ENCODE results near the gene VIPR2.

Gene VIPR2

GRCh38 chr7:159116581-159117339, 27.9 kb downstream of the VIPR2 start:
- H3K4me3 ChIP-seq (ENCODE audit: low read depth, low read length): no peak overlapping the region
- H3K9ac ChIP-seq (ENCODE audit: low read depth, low read length): no peak overlapping the region
- H3K27me3 ChIP-seq (ENCODE audit: control insufficient read depth, insufficient read depth, low read length): peaks cover 2% of the 10 kb centered on the region
- H3K36me3 ChIP-seq (ENCODE audit: control insufficient read depth, insufficient read depth, low read length): peaks cover 4% of the 10 kb centered on the region
- no peaks in the 10 kb centered on the region for H3K9me3 ChIP-seq (ENCODE audit: control insufficient read depth, insufficient read depth, low read length)
- H3K4me1 ChIP-seq (ENCODE audit: control insufficient read depth, insufficient read depth, low read length): peaks cover 4% of the 10 kb centered on the region

- H3K4me3 ChIP-seq (ENCODE audit: low read depth, low read length): no peak overlapping the region
- H3K4me1 ChIP-seq (ENCODE audit: control insufficient read depth, insufficient read depth, low read length): peaks cover 4% of the 10 kb centered on the region
- H3K9me3 ChIP-seq (ENCODE audit: control insufficient read depth, insufficient read depth, low read length): no peaks in the 10 kb centered on the region
- peaks cover 2% of the 10 kb centered on the region for H3K27me3 ChIP-seq (ENCODE audit: control insufficient read depth, insufficient read depth, low read length)
- peaks cover 4% of the 10 kb centered on the region for H3K36me3 ChIP-seq (ENCODE audit: control insufficient read depth, insufficient read depth, low read length)
- no peak overlapping the region for H3K9ac ChIP-seq (ENCODE audit: low read depth, low read length)
These were observed 28.8 kb downstream of the VIPR2 start for GRCh38 chr7:159115601-159116501.

- H3K9ac ChIP-seq (ENCODE audit: low read depth, low read length): no peak overlapping the region
- H3K9me3 ChIP-seq (ENCODE audit: control insufficient read depth, insufficient read depth, low read length): no peaks in the 10 kb centered on the region
- peaks cover 2% of the 10 kb centered on the region for H3K27me3 ChIP-seq (ENCODE audit: control insufficient read depth, insufficient read depth, low read length)
- H3K36me3 ChIP-seq (ENCODE audit: control insufficient read depth, insufficient read depth, low read length): peaks cover 4% of the 10 kb centered on the region
- H3K4me3 ChIP-seq (ENCODE audit: low read depth, low read length): no peak overlapping the region
- H3K4me1 ChIP-seq (ENCODE audit: control insufficient read depth, insufficient read depth, low read length): peaks cover 4% of the 10 kb centered on the region
These were observed 29.7 kb downstream of the VIPR2 start for GRCh38 chr7:159114981-159115380.

GRCh38 chr7:159114096-159114495, 30.6 kb downstream of the VIPR2 start:
- Histone ChIP-seq H3K4me3 (ENCODE audit: low read depth, low read length) (no peak overlapping the region), H3K4me1 (ENCODE audit: control insufficient read depth, insufficient read depth, low read length) (peaks cover 4% of the 10 kb centered on the region), H3K9me3 (ENCODE audit: control insufficient read depth, insufficient read depth, low read length) (no peaks in the 10 kb centered on the region), H3K9ac (ENCODE audit: low read depth, low read length) (no peak overlapping the region), H3K27me3 (ENCODE audit: control insufficient read depth, insufficient read depth, low read length) (peaks cover 2% of the 10 kb centered on the region), H3K36me3 (ENCODE audit: control insufficient read depth, insufficient read depth, low read length) (peaks cover 4% of the 10 kb centered on the region)

GRCh38 chr7:159113056-159113455, 31.6 kb downstream of the VIPR2 start:
- H3K4me1 ChIP-seq (ENCODE audit: control insufficient read depth, insufficient read depth, low read length): peaks cover 4% of the 10 kb centered on the region
- H3K27me3 ChIP-seq (ENCODE audit: control insufficient read depth, insufficient read depth, low read length): peaks cover under 1% of the 10 kb centered on the region
- no peak overlapping the region for H3K4me3 ChIP-seq (ENCODE audit: low read depth, low read length)

GRCh38 chr7:159112136-159113011, 32.3 kb downstream of the VIPR2 start:
- Histone ChIP-seq H3K36me3 (ENCODE audit: control insufficient read depth, insufficient read depth, low read length) (peaks cover 4% of the 10 kb centered on the region), H3K9me3 (ENCODE audit: control insufficient read depth, insufficient read depth, low read length) (no peaks in the 10 kb centered on the region), H3K27me3 (ENCODE audit: control insufficient read depth, insufficient read depth, low read length) (no peaks in the 10 kb centered on the region), H3K9ac (ENCODE audit: low read depth, low read length) (no peak overlapping the region), H3K4me1 (ENCODE audit: control insufficient read depth, insufficient read depth, low read length) (peaks cover 4% of the 10 kb centered on the region), H3K4me3 (ENCODE audit: low read depth, low read length) (no peak overlapping the region)

More at GRCh38 chr7:159113056-159113455, 31.6 kb downstream of the VIPR2 start:
- Histone ChIP-seq H3K36me3 (ENCODE audit: control insufficient read depth, insufficient read depth, low read length) (peaks cover 4% of the 10 kb centered on the region), H3K9me3 (ENCODE audit: control insufficient read depth, insufficient read depth, low read length) (no peaks in the 10 kb centered on the region), H3K9ac (ENCODE audit: low read depth, low read length) (no peak overlapping the region)

- no peak overlapping the region for H3K9ac ChIP-seq (ENCODE audit: low read depth, low read length)
- no peaks in the 10 kb centered on the region for H3K27me3 ChIP-seq (ENCODE audit: control insufficient read depth, insufficient read depth, low read length)
- H3K9me3 ChIP-seq (ENCODE audit: control insufficient read depth, insufficient read depth, low read length): no peaks in the 10 kb centered on the region
- no peak overlapping the region for H3K4me3 ChIP-seq (ENCODE audit: low read depth, low read length)
- H3K4me1 ChIP-seq (ENCODE audit: control insufficient read depth, insufficient read depth, low read length): peaks cover 4% of the 10 kb centered on the region
- no peaks in the 10 kb centered on the region for H3K36me3 ChIP-seq (ENCODE audit: control insufficient read depth, insufficient read depth, low read length)
These were observed 35.0 kb downstream of the VIPR2 start for GRCh38 chr7:159109653-159110035.

- no peak overlapping the region for H3K9ac ChIP-seq (ENCODE audit: low read depth, low read length)
- no peaks in the 10 kb centered on the region for H3K36me3 ChIP-seq (ENCODE audit: control insufficient read depth, insufficient read depth, low read length)
- no peak overlapping the region for H3K4me3 ChIP-seq (ENCODE audit: low read depth, low read length)
- H3K27me3 ChIP-seq (ENCODE audit: control insufficient read depth, insufficient read depth, low read length): no peaks in the 10 kb centered on the region
- H3K4me1 ChIP-seq (ENCODE audit: control insufficient read depth, insufficient read depth, low read length): peaks cover 4% of the 10 kb centered on the region
- H3K9me3 ChIP-seq (ENCODE audit: control insufficient read depth, insufficient read depth, low read length): no peaks in the 10 kb centered on the region
These were observed 35.6 kb downstream of the VIPR2 start for GRCh38 chr7:159108941-159109652.

GRCh38 chr7:159108491-159108890, 36.2 kb downstream of the VIPR2 start:
- no peak overlapping the region for H3K4me3 ChIP-seq (ENCODE audit: low read depth, low read length)
- no peaks in the 10 kb centered on the region for H3K36me3 ChIP-seq (ENCODE audit: control insufficient read depth, insufficient read depth, low read length)
- H3K9ac ChIP-seq (ENCODE audit: low read depth, low read length): no peak overlapping the region
- peaks cover 2% of the 10 kb centered on the region for H3K4me1 ChIP-seq (ENCODE audit: control insufficient read depth, insufficient read depth, low read length)
- no peaks in the 10 kb centered on the region for H3K27me3 ChIP-seq (ENCODE audit: control insufficient read depth, insufficient read depth, low read length)
- H3K9me3 ChIP-seq (ENCODE audit: control insufficient read depth, insufficient read depth, low read length): no peaks in the 10 kb centered on the region

GRCh38 chr7:159107161-159107892, 37.3 kb downstream of the VIPR2 start:
- no peak overlapping the region for H3K4me3 ChIP-seq (ENCODE audit: low read depth, low read length)
- H3K27me3 ChIP-seq (ENCODE audit: control insufficient read depth, insufficient read depth, low read length): no peaks in the 10 kb centered on the region
- no peaks in the 10 kb centered on the region for H3K9me3 ChIP-seq (ENCODE audit: control insufficient read depth, insufficient read depth, low read length)
- no peaks in the 10 kb centered on the region for H3K4me1 ChIP-seq (ENCODE audit: control insufficient read depth, insufficient read depth, low read length)
- no peak overlapping the region for H3K9ac ChIP-seq (ENCODE audit: low read depth, low read length)
- H3K36me3 ChIP-seq (ENCODE audit: control insufficient read depth, insufficient read depth, low read length): no peaks in the 10 kb centered on the region
